ENCODE results near the gene NEK5. TPM values are rescaled to one million over a fixed set of nuclear protein-coding genes. Genes with fewer than 3 reads are reported as not detected.
"Not testable (repeated sequence)": the region's sequence is repeated elsewhere in the genome, so short reads cannot be mapped to it uniquely, and the experiment has no call there.

The NEK5 gene
- polyA plus RNA-seq, 1 donor (not counting 4 experiments of a cell fraction or from before 2014, with no cell fraction given) = 0.21 TPM

GRCh38 chr13:52033039-52033438, 95.8 kb downstream of the NEK5 start:
- Histone ChIP-seq H4K20me1 (ENCODE audit: control insufficient read depth, extremely low read depth, insufficient read depth, low read length) (no peaks in the 10 kb centered on the region), H3K36me3 (ENCODE audit: control insufficient read depth in 2 of 2, extremely low read depth in 1 of 2, insufficient read depth in 2 of 2, low read length in 2 of 2) (peaks cover 0 to 5% of the 10 kb centered on the region in 2 experiments), H3K9me1 (ENCODE audit: control insufficient read depth, extremely low read depth, insufficient read depth, low read length) (no peaks in the 10 kb centered on the region), H3K9ac (ENCODE audit: control insufficient read depth, extremely low read depth, insufficient read depth, low read length) (no peak overlapping the region), H3K4me2 (ENCODE audit: control insufficient read depth, extremely low read depth, insufficient read depth, low read depth, low read length) (no peak overlapping the region), H3K9me3 (ENCODE audit: control insufficient read depth, low read depth, low read length) (no peaks in the 10 kb centered on the region), H3K27me3 (ENCODE audit: control insufficient read depth, extremely low read depth, insufficient read depth, low read length) (no peaks in the 10 kb centered on the region), H3K27ac (ENCODE audit: control insufficient read depth, insufficient read depth, low read length) (no peak overlapping the region), H3K4me3 (ENCODE audit: control insufficient read depth in 2 of 3, extremely low read depth in 1 of 3, insufficient read depth in 2 of 3, low read depth in 1 of 3, low read length in 3 of 3) (no peak overlapping the region), H3K4me1 (ENCODE audit: control insufficient read depth, extremely low read depth, insufficient read depth, low read length) (no peaks in the 10 kb centered on the region), H3K79me2 (ENCODE audit: control insufficient read depth, insufficient read depth, low read length) (no peaks in the 10 kb centered on the region), H2AFZ (ENCODE audit: control insufficient read depth, low read length) (no peak overlapping the region)
- dilution Hi-C loops (cut with MboI; ENCODE audit: extremely low pct_ligation_motif_present, low sequenced_read_pairs) = no loop called here
- FAIRE-seq (no peak), DNase-seq (ENCODE audit: low read depth, low spot score) (no peak)
- TF ChIP-seq CTCF (optimal IDR thresholded peaks at IDR 0.05 in 1 of 3, IDR thresholded peaks at IDR 0.05 in 1 of 3, conservative IDR thresholded peaks at IDR 0.05 in 1 of 3; ENCODE audit: extremely low read depth in 1 of 3, insufficient read depth in 2 of 3, low read length in 3 of 3) (no peak), EZH2 (IDR thresholded peaks at IDR 0.05; ENCODE audit: low read length) (no peak)

GRCh38 chr13:52030401-52030800, 98.5 kb downstream of the NEK5 start:
- H3K36me3 ChIP-seq (ENCODE audit: control insufficient read depth in 2 of 2, extremely low read depth in 1 of 2, insufficient read depth in 2 of 2, low read length in 2 of 2); H2AFZ ChIP-seq (ENCODE audit: control insufficient read depth, low read length); H3K9me1 ChIP-seq (ENCODE audit: control insufficient read depth, extremely low read depth, insufficient read depth, low read length); dilution Hi-C loops (cut with MboI; ENCODE audit: extremely low pct_ligation_motif_present, low sequenced_read_pairs); DNase-seq (ENCODE audit: low read depth, low spot score); H3K4me2 ChIP-seq (ENCODE audit: control insufficient read depth, extremely low read depth, insufficient read depth, low read depth, low read length); H3K4me1 ChIP-seq (ENCODE audit: control insufficient read depth, extremely low read depth, insufficient read depth, low read length); FAIRE-seq; H3K27me3 ChIP-seq (ENCODE audit: control insufficient read depth, extremely low read depth, insufficient read depth, low read length); H3K9ac ChIP-seq (ENCODE audit: control insufficient read depth, extremely low read depth, insufficient read depth, low read length); H3K27ac ChIP-seq (ENCODE audit: control insufficient read depth, insufficient read depth, low read length); H3K9me3 ChIP-seq (ENCODE audit: control insufficient read depth, low read depth, low read length); H3K4me3 ChIP-seq (ENCODE audit: control insufficient read depth in 2 of 3, extremely low read depth in 1 of 3, insufficient read depth in 2 of 3, low read depth in 1 of 3, low read length in 3 of 3); H3K79me2 ChIP-seq (ENCODE audit: control insufficient read depth, insufficient read depth, low read length); H4K20me1 ChIP-seq (ENCODE audit: control insufficient read depth, extremely low read depth, insufficient read depth, low read length): not testable (repeated sequence)

- no peak for FAIRE-seq
- peaks cover 6% of the 10 kb centered on the region for H3K4me1 ChIP-seq (ENCODE audit: control insufficient read depth, extremely low read depth, insufficient read depth, low read length)
- H3K4me3 ChIP-seq (ENCODE audit: control insufficient read depth in 2 of 3, extremely low read depth in 1 of 3, insufficient read depth in 2 of 3, low read depth in 1 of 3, low read length in 3 of 3) = no peak overlapping the region
- H3K4me2 ChIP-seq (ENCODE audit: control insufficient read depth, extremely low read depth, insufficient read depth, low read depth, low read length) = no peak overlapping the region
- dilution Hi-C loops (cut with MboI; ENCODE audit: extremely low pct_ligation_motif_present, low sequenced_read_pairs) = no loop called here
- TF ChIP-seq EZH2 (IDR thresholded peaks at IDR 0.05; ENCODE audit: low read length) (no peak), CTCF (optimal IDR thresholded peaks at IDR 0.05 in 1 of 3, IDR thresholded peaks at IDR 0.05 in 1 of 3, conservative IDR thresholded peaks at IDR 0.05 in 1 of 3; ENCODE audit: extremely low read depth in 1 of 3, insufficient read depth in 2 of 3, low read length in 3 of 3) (no peak)
- H3K36me3 ChIP-seq (ENCODE audit: control insufficient read depth in 2 of 2, extremely low read depth in 1 of 2, insufficient read depth in 2 of 2, low read length in 2 of 2) = peaks cover 0 to 12% of the 10 kb centered on the region in 2 experiments
- H2AFZ ChIP-seq (ENCODE audit: control insufficient read depth, low read length) = no peak overlapping the region
- DNase-seq (ENCODE audit: low read depth, low spot score) = no peak
- no peaks in the 10 kb centered on the region for H3K9me1 ChIP-seq (ENCODE audit: control insufficient read depth, extremely low read depth, insufficient read depth, low read length)
- H4K20me1 ChIP-seq (ENCODE audit: control insufficient read depth, extremely low read depth, insufficient read depth, low read length) = no peaks in the 10 kb centered on the region
- no peak overlapping the region for H3K27ac ChIP-seq (ENCODE audit: control insufficient read depth, insufficient read depth, low read length)
- no peaks in the 10 kb centered on the region for H3K9me3 ChIP-seq (ENCODE audit: control insufficient read depth, low read depth, low read length)
- no peak overlapping the region for H3K9ac ChIP-seq (ENCODE audit: control insufficient read depth, extremely low read depth, insufficient read depth, low read length)
- no peaks in the 10 kb centered on the region for H3K27me3 ChIP-seq (ENCODE audit: control insufficient read depth, extremely low read depth, insufficient read depth, low read length)
- H3K79me2 ChIP-seq (ENCODE audit: control insufficient read depth, insufficient read depth, low read length) = peaks cover 5% of the 10 kb centered on the region
Measured at GRCh38 chr13:52029569-52029968, 99.3 kb downstream of the NEK5 start.
